HK-2 (cell line): ENCODE results near the gene ZNF329.

Experiments
- DNase-seq: peaks from one replicate; pipeline ENCODE4 v3.0.0-alpha.2; 2018; ENCODE audit not compliant: unreplicated experiment

Gene ZNF329

GRCh38 chr19:58118979-58119733 is 31.4 kb downstream of the ZNF329 start:
- DNase-seq = no peak

- DNase-seq = peak; percentile 24
Observed at GRCh38 chr19:58117841-58118575, 32.6 kb downstream of the ZNF329 start.

- no peak for DNase-seq
Observed at GRCh38 chr19:58108546-58108817, 42.1 kb downstream of the ZNF329 start.

DNA sequence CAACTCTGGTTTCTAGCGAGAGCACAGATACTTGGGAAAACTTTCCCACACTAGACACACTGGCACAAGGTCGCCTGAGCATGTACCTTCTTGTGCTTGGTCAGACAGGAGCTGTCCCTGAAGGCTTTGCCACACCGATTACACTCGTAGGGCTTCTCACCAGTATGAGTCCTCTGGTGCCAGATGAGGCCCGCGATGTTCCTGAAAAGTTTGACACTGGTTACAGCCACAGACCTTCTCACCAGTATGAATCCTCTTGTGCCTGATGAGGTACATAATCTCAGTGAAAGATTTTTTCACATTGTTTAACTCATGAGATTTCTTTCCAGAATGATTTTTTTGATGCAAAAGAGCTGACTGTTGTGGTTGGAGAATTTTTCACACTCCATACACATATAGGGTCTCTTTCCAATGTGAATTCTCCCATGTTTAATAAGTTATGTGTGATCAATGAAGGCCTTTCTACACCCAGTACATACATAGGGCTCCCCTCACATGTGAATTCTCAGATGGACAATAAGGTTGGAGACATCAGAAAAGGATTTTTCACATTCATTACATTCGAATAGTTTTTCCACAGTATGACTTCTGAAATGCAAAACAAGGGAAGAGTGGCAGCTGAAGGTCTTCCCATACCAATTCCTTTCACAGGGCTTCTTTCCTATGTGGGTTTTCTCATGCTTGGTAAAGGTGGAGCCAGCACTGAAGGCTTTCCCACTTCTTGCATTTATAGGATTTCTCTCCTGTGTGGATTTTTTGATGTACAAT is 42.6 kb downstream of the ZNF329 start:
- DNase-seq = no peak

DNA sequence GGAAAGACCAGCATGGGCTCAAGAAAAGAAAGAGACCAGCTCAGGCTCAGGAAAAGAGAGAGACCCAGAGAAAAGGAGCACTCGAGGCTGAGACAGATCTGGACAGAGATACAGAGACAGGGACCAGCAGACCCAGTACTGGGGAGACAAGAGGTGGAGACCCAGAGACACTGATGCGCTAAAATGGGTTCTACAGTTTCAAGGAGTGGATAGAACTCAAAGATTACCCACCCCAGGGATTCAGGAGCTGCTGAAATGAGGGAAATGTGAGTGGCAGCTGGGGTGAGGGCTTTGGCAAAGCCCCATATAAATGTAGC is 51.9 kb downstream of the ZNF329 start:
- no peak for DNase-seq

- peak; percentile 99 for DNase-seq
Observed at GRCh38 chr19:58097781-58098681, 52.6 kb downstream of the ZNF329 start, which contains the start of gene ZSCAN18. TSS of gene ZSCAN18 (minus strand) at chr19:58098231. CDS start at chr19:58090267, 7,964 bp downstream.

GRCh38 chr19:58097349-58097748 is 53.2 kb downstream of the ZNF329 start:
- DNase-seq = no peak

DNA sequence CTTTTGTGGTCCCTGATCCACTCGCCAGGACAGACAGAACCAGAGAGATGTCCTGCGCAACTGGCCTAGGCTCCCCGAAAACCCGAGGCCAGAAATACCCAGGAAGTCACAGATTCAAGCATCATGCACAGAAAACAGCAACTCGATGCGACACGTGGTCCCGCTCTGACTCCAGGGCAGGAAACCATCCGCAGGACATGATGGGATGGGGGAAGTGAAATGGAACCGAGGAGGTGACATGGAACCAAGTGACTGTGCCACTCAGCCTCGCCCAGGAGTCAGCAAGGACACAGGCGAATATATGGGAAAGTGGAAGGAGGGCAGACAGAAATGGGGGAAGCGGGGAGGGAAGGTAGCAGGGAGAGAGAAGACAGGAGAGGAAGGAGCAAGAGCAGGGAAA is 53.7 kb downstream of the ZNF329 start:
- DNase-seq = no peak

GRCh38 chr19:58095328-58095727 is 55.3 kb downstream of the ZNF329 start:
- no peak for DNase-seq

GRCh38 chr19:58093071-58093470 is 57.5 kb downstream of the ZNF329 start:
- DNase-seq = no peak

DNA sequence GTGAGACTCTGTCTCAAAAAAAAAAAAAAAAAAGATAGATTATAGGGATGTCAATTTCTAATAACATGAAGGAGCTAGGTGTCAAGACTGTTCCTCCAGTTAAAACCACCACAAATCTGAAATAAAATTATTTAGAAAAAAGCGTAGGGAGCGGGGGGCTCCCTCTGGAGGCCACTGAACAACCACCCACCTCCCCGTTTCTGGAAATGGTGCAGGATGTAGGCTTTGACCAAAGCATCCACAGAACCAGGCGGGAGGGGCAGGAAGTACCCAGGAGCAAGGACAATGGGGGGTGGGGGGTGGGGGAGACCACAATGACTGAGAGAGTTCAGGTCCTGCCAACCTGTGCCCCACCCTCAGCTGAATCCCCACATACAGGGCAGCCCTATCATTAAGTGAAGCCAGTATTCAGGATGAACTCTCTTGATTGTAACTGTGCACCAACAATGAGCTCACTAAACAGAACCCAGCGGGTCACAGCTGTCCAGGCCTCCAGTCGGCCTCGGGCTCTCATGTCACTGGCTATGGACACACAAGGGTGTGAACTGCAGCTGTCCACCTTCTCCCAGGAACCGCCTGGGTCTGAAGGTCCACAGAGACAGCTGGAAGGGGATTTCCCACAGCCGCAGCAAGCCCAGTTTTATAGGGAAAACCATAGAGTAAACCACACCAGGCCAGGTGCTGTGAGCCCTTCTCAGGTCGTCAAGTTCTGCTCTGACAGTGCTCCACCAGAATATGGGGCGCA is 59.2 kb downstream of the ZNF329 start:
- DNase-seq = no peak

DNA sequence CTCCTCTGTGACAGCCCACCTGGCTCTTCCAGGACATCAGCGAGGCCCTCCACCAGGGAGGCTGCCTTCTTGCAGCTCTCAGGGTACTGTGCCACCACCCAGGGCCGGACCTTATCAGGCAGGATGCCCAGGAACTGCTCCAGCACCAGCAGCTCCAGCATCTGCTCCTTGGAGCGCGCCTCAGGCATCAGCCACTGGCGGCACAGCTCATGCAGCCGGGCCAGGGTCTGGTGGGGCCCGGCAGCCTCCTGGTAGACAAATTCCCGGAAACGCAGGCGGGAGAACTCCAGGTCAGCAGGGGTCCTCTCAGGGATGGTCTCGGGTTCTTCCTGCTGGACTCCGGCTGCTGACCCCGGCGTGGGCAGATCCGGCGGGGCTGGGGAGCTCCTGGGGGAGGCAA is 60.7 kb downstream of the ZNF329 start:
- no peak for DNase-seq

GRCh38 chr19:58088521-58089052 is 62.0 kb downstream of the ZNF329 start:
- no peak for DNase-seq

GRCh38 chr19:58086825-58087710 is 63.5 kb downstream of the ZNF329 start:
- no peak for DNase-seq

- DNase-seq = no peak
Observed at GRCh38 chr19:58085348-58085875, 65.2 kb downstream of the ZNF329 start.

DNA sequence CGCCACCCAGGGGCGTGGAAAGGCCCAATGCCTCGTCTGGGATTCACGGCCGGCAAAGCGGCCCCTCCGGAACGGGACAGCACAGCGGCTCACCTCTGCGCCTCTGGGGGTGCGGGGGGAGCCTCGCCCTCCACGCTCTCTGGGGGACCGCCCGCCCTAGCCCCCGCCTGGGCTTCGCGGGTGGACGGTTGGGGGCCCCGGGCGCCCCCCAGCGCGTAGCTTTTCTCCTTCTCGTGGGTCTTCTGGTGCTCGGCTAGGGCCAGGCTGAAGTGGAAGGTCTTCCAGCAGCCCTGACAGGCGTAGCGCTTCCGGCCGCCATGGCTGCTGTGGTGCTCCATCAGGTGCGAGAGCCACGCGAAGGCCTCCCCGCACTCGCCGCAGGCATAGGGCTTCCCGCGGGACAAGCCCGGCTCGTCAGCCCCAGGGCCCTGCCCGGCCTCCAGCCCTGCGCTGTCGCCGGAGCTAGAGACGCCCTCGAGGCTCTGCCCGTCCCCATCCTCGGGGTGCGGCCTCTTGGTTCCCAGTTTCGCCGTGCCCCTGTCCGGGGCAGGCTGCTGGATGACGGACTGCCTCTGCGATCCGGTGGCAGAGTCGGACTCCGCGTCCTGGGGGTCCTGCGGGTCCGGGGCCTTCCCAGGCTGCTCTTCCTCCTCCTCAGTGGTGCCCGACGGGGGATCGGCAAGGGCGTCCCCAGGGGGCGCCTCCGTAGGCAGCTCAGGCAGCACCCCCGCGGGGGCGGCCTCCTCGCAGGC is 65.8 kb downstream of the ZNF329 start:
- DNase-seq = no peak

DNA sequence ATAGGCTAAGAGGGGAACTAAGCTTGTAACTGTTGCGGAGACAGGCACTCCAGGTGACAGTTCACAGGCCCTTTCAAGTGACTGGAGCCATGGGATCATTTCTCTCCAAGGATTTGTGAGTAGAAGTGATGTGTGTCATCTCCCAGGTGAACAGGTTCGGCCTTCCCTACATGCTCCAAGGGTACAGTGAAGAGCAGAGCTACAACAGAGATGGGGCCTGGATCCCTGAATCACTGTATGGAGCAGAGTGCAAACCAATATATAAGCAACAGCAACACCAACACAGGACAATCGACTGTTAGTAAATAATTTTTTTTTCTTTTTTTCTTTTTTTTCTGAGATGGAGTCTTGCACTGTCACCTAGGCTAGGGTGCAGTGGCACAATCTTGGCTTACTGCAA is 67.6 kb downstream of the ZNF329 start:
- DNase-seq = no peak

DNA sequence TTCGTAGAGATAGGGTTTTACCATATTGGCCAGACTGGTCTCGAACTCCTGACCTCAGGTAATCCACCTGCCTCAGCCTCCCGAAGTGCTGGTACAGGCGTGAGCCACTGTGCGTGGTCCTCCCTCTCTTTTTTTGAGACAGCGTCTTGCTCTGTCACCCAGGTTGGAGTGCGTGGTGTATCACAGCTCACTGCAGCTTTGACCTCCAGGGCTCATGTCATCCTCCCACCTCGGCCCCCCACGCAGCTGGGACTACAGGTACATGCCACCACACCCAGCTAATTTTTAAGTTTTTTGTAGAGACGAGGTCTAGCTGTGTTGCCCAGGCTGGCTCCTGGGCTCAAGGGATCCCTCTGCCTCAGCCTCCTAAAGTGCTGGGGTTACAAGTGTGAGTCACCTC is 70.8 kb downstream of the ZNF329 start:
- no peak for DNase-seq
